Activated CD8-positive, alpha-beta T cell treated with anti-CD3 and anti-CD28 coated beads, Interleukin-2, amount 10 ng/mL, durations not matched to agents 7 days and 5 days (primary cell): ENCODE data around the gene PINK1. TPM values are rescaled to one million over a fixed set of nuclear protein-coding genes. Genes with fewer than 3 reads are reported as not detected.
"Not testable (repeated sequence)": the region's sequence is repeated elsewhere in the genome, so short reads cannot be mapped to it uniquely, and the experiment has no call there.

Experiments
- ATAC-seq: fragments of 150-1000 bp; cut with Tn5 transposase; one replicate; pipeline ENCODE4 v1.10.0; 2021; ENCODE audit warnings: moderate library complexity
- CTCF ChIA-PET: fragments of 350-600 bp; sonication (Branson Sonifier 250); formaldehyde crosslinking; loops from one replicate; lab custom pipeline; 2021; ENCODE audit warnings: antibody characterized with exemption; lab: Charles Lee
- POLR2A ChIA-PET: fragments of 350-600 bp; sonication (Branson Sonifier 250); formaldehyde crosslinking; loops from one replicate; lab custom pipeline; 2021; ENCODE audit warnings: antibody characterized with exemption; lab: Charles Lee
- DNase-seq: peaks from one replicate; pipeline ENCODE4 v3.0.0-alpha.2; 2020
- H3K27ac Mint-ChIP-seq: one replicate; pipeline ENCODE4 v1.8.0; 2021; ENCODE audit warnings: mild to moderate bottlenecking, mixed read lengths
- H3K27me3 Mint-ChIP-seq: one replicate; pipeline ENCODE4 v1.8.0; 2021; ENCODE audit warnings: low read depth, mixed read lengths
- H3K36me3 Mint-ChIP-seq: one replicate; pipeline ENCODE4 v1.8.0; 2021; ENCODE audit warnings: low read depth, mixed read lengths
- H3K4me1 Mint-ChIP-seq: one replicate; pipeline ENCODE4 v1.8.0; 2021; ENCODE audit warnings: low read depth, mixed read lengths
- H3K4me3 Mint-ChIP-seq: one replicate; pipeline ENCODE4 v1.8.0; 2021; ENCODE audit warnings: mild to moderate bottlenecking, mixed read lengths
- H3K9me3 Mint-ChIP-seq: one replicate; pipeline ENCODE4 v1.8.0; 2022; ENCODE audit warnings: mixed read lengths; ENCODE audit not compliant: insufficient read depth
- total RNA-seq, 2 experiments: library from RNA; stranded (reverse); gene quantifications; one replicate each; pipeline ENCODE4 v1.2.3, GENCODE V29; 2021

PINK1 gene
- total RNA-seq, 2 experiments from 2014 or later = 3.3 to 3.6 TPM

- no peaks in the 10 kb centered on the region for H3K4me1 Mint-ChIP-seq
- H3K9me3 Mint-ChIP-seq = no peaks in the 10 kb centered on the region
- ChIA-PET POLR2A (no interaction called here), CTCF (no interaction called here)
- peaks cover 9% of the 10 kb centered on the region for H3K27me3 Mint-ChIP-seq
- no peak overlapping the region for H3K4me3 Mint-ChIP-seq
- ATAC-seq = no peak
- no peak for DNase-seq
- H3K27ac Mint-ChIP-seq = no peak overlapping the region
- H3K36me3 Mint-ChIP-seq = no peaks in the 10 kb centered on the region
Observed at GRCh38 chr1:20597650-20598049, 35.6 kb upstream of the PINK1 start.

DNA sequence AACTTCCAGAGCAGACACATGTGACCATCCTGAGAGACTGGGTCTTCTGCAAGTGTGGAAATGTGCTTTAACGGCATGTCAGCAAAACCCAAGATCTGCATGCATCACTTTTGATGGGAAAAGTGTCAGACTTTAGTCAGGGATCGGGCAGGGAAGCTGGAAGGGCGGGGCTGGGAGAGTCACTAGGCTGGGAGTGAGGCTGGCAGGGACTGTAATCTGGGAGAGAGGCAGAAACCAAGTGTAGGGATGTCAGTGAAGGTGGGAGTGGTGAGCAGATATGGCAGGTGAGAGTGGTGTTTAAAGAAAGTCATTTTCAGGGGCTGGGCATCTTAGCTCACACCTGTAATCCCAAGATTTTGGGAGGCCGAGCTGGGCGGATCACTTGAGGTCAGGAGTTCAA lies 33.1 kb upstream of the PINK1 start:
- H3K27me3 Mint-ChIP-seq = peaks cover 8% of the 10 kb centered on the region
- no peaks in the 10 kb centered on the region for H3K36me3 Mint-ChIP-seq
- CTCF ChIA-PET = no interaction called here
- no peaks in the 10 kb centered on the region for H3K4me1 Mint-ChIP-seq
- no peak overlapping the region for H3K4me3 Mint-ChIP-seq
- POLR2A ChIA-PET = interaction anchor here (0.6 kb wide), 1 partner anchor 97 kb away, joined by 3 read pairs; no protein-coding TSS in a partner anchor
- ATAC-seq (no peak), DNase-seq (no peak)
- no peaks in the 10 kb centered on the region for H3K9me3 Mint-ChIP-seq
- H3K27ac Mint-ChIP-seq = no peak overlapping the region

GRCh38 chr1:20601129-20601825 lies 32.0 kb upstream of the PINK1 start:
- CTCF ChIA-PET = no interaction called here
- Mint-ChIP-seq H3K4me3 (no peak overlapping the region), H3K4me1 (no peaks in the 10 kb centered on the region), H3K9me3 (no peaks in the 10 kb centered on the region), H3K27me3 (peaks cover 6% of the 10 kb centered on the region), H3K27ac (no peak overlapping the region), H3K36me3 (no peaks in the 10 kb centered on the region)
- POLR2A ChIA-PET = no interaction called here
- DNase-seq (no peak), ATAC-seq (no peak)

GRCh38 chr1:20602851-20603450 lies 30.3 kb upstream of the PINK1 start:
- H3K27me3 Mint-ChIP-seq = peaks cover 6% of the 10 kb centered on the region
- POLR2A ChIA-PET = no interaction called here
- H3K9me3 Mint-ChIP-seq = no peaks in the 10 kb centered on the region
- DNase-seq (no peak), ATAC-seq (no peak)
- H3K27ac Mint-ChIP-seq = no peak overlapping the region
- no peaks in the 10 kb centered on the region for H3K4me1 Mint-ChIP-seq
- no peak overlapping the region for H3K4me3 Mint-ChIP-seq
- no peaks in the 10 kb centered on the region for H3K36me3 Mint-ChIP-seq
- CTCF ChIA-PET = no interaction called here

DNA sequence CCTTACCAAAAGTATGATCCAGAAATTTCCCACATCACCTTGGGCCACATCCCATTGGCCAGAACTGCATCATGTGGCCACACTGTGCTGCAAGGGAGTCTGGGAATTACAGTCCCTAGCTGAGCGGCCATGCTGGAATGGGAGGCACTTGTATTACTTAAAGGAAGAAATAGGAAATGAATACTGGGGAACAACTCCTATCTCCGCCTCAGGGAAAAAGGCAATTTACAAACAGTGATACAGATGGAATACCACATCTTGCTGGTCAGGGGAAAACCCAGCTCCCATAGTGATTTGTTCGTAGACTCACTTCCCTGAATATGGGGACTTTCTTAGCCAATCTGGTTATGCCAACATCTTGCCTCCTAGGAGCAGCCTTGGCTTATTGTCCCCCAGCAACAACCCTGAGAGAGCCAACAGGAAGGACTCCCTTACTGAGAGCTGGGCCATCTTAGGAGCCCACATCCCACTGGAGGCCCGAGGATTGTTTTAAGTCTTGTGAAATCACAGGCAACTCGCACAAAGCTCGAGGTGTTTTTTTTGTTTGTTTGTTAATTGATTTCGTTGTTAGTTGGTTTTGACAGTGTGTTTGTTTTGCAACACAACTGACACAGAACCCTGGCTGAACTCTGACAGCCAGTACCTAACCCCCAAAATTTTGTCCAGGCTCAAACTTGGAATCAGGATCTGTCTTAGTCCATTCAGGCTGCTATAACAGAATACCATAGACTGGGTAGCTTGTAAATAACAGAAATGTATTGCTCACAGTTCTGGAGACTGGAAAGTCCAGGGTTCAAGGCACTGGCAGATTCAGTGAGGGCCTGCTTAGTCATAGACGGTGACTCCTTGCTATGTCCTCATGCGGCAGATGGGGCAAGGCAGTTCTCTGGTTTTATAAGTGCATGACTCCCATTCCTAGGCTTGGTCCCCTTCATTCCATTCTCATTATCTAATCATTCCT lies 29.5 kb upstream of the PINK1 start:
- H3K4me3 Mint-ChIP-seq = no peak overlapping the region
- peaks cover 6% of the 10 kb centered on the region for H3K27me3 Mint-ChIP-seq
- ChIA-PET CTCF (no interaction called here), POLR2A (no interaction called here)
- DNase-seq (no peak), ATAC-seq (no peak)
- H3K36me3 Mint-ChIP-seq = no peaks in the 10 kb centered on the region
- no peak overlapping the region for H3K27ac Mint-ChIP-seq
- no peaks in the 10 kb centered on the region for H3K9me3 Mint-ChIP-seq
- H3K4me1 Mint-ChIP-seq = no peaks in the 10 kb centered on the region

GRCh38 chr1:20604678-20605077 lies 28.6 kb upstream of the PINK1 start:
- DNase-seq = no peak
- ChIA-PET CTCF (no interaction called here), POLR2A (no interaction called here)
- Mint-ChIP-seq H3K36me3 (no peaks in the 10 kb centered on the region), H3K27ac (no peak overlapping the region), H3K27me3 (peaks cover 4% of the 10 kb centered on the region), H3K4me3 (no peak overlapping the region), H3K4me1 (no peaks in the 10 kb centered on the region), H3K9me3 (no peaks in the 10 kb centered on the region)
- ATAC-seq = no peak

DNA sequence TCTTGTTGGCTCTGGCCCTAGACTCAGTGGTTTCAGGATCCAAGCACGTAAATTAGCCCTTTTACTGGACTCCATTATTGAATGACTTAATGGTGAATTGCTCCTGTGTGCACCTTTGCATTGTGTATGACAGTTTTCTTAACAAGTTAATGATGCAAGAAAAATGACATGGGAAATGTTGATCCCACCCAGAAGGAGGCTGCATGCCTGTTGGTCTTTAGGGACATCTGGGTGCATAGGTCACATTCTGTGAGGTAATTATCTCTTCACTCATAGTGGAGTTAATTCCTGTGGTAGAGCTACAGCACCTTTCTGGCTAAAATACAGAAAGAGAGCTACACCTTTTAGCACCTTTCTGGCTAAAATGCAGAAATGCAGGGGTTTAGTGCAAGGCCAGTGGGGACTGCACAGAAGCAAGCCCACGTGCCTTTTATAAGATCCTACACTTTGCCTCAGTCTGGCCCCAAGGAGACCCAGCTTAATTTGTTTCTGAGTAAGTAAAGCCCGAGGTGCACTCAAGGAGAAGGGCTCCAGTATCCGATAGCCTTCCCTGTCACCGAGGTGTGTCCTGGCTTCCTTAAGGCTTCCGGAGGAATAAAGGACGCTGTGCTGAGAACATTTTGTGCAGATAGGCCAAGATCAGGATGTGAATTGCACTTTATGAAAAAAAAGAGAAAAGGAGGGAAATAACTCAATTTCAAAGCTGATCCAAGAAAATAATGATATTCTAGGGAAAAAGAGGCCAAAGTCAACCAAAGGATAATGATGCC lies 26.3 kb upstream of the PINK1 start:
- CTCF ChIA-PET, ATAC-seq, DNase-seq, H3K36me3 Mint-ChIP-seq, H3K9me3 Mint-ChIP-seq, H3K27me3 Mint-ChIP-seq, H3K27ac Mint-ChIP-seq, H3K4me1 Mint-ChIP-seq, H3K4me3 Mint-ChIP-seq: not testable (repeated sequence)
- POLR2A ChIA-PET = interaction anchor here (0.7 kb wide), 1 partner anchor 757 kb away, joined by 3 read pairs; no protein-coding TSS in a partner anchor

GRCh38 chr1:20609541-20609940 lies 23.7 kb upstream of the PINK1 start:
- H3K27me3 Mint-ChIP-seq = no peaks in the 10 kb centered on the region
- POLR2A ChIA-PET = no interaction called here

DNA sequence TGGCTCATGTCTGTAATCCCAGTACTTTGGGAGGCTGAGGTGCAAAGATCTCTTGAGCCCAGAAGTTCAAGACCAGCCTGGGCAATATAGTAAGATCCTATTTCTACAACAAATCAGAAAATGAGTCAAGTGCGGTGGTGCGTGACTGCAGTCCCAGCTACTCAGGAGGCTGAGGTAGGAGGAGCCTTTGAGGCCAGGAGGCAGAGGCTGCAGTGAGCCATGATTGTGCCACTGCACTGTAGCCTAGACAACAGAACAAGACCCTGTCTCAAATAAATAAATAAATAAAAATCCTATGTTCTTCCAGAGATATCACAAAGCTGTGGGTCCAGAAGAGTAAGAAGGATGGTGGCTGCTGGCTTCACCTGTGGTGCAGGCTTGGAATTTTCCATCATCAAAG lies 22.3 kb upstream of the PINK1 start:
- no peaks in the 10 kb centered on the region for H3K4me1 Mint-ChIP-seq
- POLR2A ChIA-PET = no interaction called here
- H3K9me3 Mint-ChIP-seq = no peaks in the 10 kb centered on the region
- no peak overlapping the region for H3K4me3 Mint-ChIP-seq
- DNase-seq (no peak), ATAC-seq (no peak)
- H3K27me3 Mint-ChIP-seq = no peaks in the 10 kb centered on the region
- H3K36me3 Mint-ChIP-seq = no peaks in the 10 kb centered on the region
- CTCF ChIA-PET = no interaction called here
- H3K27ac Mint-ChIP-seq = no peak overlapping the region

More at GRCh38 chr1:20609541-20609940, 23.7 kb upstream of the PINK1 start:
- Mint-ChIP-seq H3K4me1 (no peaks in the 10 kb centered on the region), H3K9me3 (no peaks in the 10 kb centered on the region), H3K4me3 (no peak overlapping the region), H3K27ac (no peak overlapping the region), H3K36me3 (no peaks in the 10 kb centered on the region)
- CTCF ChIA-PET = interaction anchor here (1.1 kb wide), 1 partner anchor 34 kb away, joined by 3 read pairs; no protein-coding TSS in a partner anchor
- DNase-seq = no peak
- ATAC-seq = no peak

GRCh38 chr1:20611652-20612051 lies 21.6 kb upstream of the PINK1 start:
- H3K4me3 Mint-ChIP-seq = no peak overlapping the region
- DNase-seq (no peak), ATAC-seq (no peak)
- POLR2A ChIA-PET = no interaction called here
- no peaks in the 10 kb centered on the region for H3K4me1 Mint-ChIP-seq
- CTCF ChIA-PET = no interaction called here
- H3K27me3 Mint-ChIP-seq = no peaks in the 10 kb centered on the region
- no peaks in the 10 kb centered on the region for H3K9me3 Mint-ChIP-seq
- H3K36me3 Mint-ChIP-seq = no peaks in the 10 kb centered on the region
- H3K27ac Mint-ChIP-seq = no peak overlapping the region

GRCh38 chr1:20612221-20612746 lies 21.0 kb upstream of the PINK1 start:
- H3K4me1 Mint-ChIP-seq = no peaks in the 10 kb centered on the region
- no peak for DNase-seq
- H3K36me3 Mint-ChIP-seq = no peaks in the 10 kb centered on the region
- ChIA-PET POLR2A (no interaction called here), CTCF (no interaction called here)
- no peak overlapping the region for H3K27ac Mint-ChIP-seq
- H3K9me3 Mint-ChIP-seq = no peaks in the 10 kb centered on the region
- H3K27me3 Mint-ChIP-seq = no peaks in the 10 kb centered on the region
- H3K4me3 Mint-ChIP-seq = no peak overlapping the region
- no peak for ATAC-seq
